H9 (cell line): ENCODE measurements around the gene RB1. TPM values are rescaled to one million over a fixed set of nuclear protein-coding genes. Genes with fewer than 3 reads are reported as not detected.

ENCODE experiments used
- DNase-seq: peaks from one replicate; pipeline ENCODE4 v3.0.0-alpha.2; 2017
- H2AFZ ChIP-seq: one replicate; pipeline ENCODE4 v1.6.1; 2013; ENCODE audit warnings: mild to moderate bottlenecking, low read length, control low read depth, moderate library complexity
- H2AK5ac ChIP-seq: 2 replicates; pipeline ENCODE4 v1.6.1; 2013; ENCODE audit warnings: low read length, control low read depth, mixed read lengths; ENCODE audit not compliant: insufficient read length
- H2BK120ac ChIP-seq: one replicate; pipeline ENCODE4 v1.6.1; 2013; ENCODE audit warnings: low read depth, mild to moderate bottlenecking, low read length, control low read depth, inconsistent platforms; ENCODE audit not compliant: poor library complexity, severe bottlenecking
- H2BK12ac ChIP-seq: 2 replicates; pipeline ENCODE4 v1.6.1; 2013; ENCODE audit warnings: low read length, control low read depth, mixed read lengths, low read depth; ENCODE audit not compliant: insufficient read length
- H2BK15ac ChIP-seq: 2 replicates; pipeline ENCODE4 v1.6.1; 2013; ENCODE audit warnings: low read depth, low read length, control low read depth
- H2BK20ac ChIP-seq: one replicate; pipeline ENCODE4 v1.6.1; 2013; ENCODE audit warnings: low read depth, mild to moderate bottlenecking, low read length, control low read depth, inconsistent platforms; ENCODE audit not compliant: poor library complexity, severe bottlenecking
- H2BK5ac ChIP-seq: 2 replicates; pipeline ENCODE4 v1.6.1; 2013; ENCODE audit warnings: low read length, control low read depth, mixed read lengths; ENCODE audit not compliant: insufficient read length
- H3K14ac ChIP-seq: 2 replicates; pipeline ENCODE4 v1.6.1; 2013; ENCODE audit warnings: low read length, control low read depth; ENCODE audit not compliant: insufficient read depth
- H3K18ac ChIP-seq: 2 replicates; pipeline ENCODE4 v1.6.1; 2013; ENCODE audit warnings: low read depth, mild to moderate bottlenecking, mixed read lengths, low read length, control low read depth; ENCODE audit not compliant: insufficient read length
- H3K23ac ChIP-seq: 2 replicates; pipeline ENCODE4 v1.6.1; 2013; ENCODE audit warnings: low read length, control low read depth, mixed read lengths, low read depth; ENCODE audit not compliant: insufficient read length
- H3K23me2 ChIP-seq: 2 replicates; pipeline ENCODE4 v1.6.1; 2013; ENCODE audit warnings: low read depth, mild to moderate bottlenecking, mixed read lengths, low read length, control low read depth; ENCODE audit not compliant: insufficient read length, poor library complexity, severe bottlenecking
- H3K27ac ChIP-seq: 2 replicates; pipeline ENCODE4 v1.5.1; 2013; ENCODE audit warnings: low read length, control low read depth, mixed read lengths, low read depth; ENCODE audit not compliant: insufficient read length
- H3K27me3 ChIP-seq: 2 replicates; pipeline ENCODE4 v1.6.1; 2013; ENCODE audit warnings: low read length, control low read depth, inconsistent platforms; ENCODE audit not compliant: insufficient read depth
- H3K4ac ChIP-seq: 2 replicates; pipeline ENCODE4 v1.6.1; 2013; ENCODE audit warnings: low read depth, mild to moderate bottlenecking, control low read depth, inconsistent platforms, low read length, moderate library complexity
- H3K4me1 ChIP-seq: 2 replicates; pipeline ENCODE4 v1.6.1; 2013; ENCODE audit warnings: low read length, control low read depth, inconsistent platforms; ENCODE audit not compliant: insufficient read depth
- H3K4me2 ChIP-seq: 2 replicates; pipeline ENCODE4 v1.6.1; 2013; ENCODE audit warnings: low read length, control low read depth, mixed read lengths; ENCODE audit not compliant: insufficient read length, insufficient read depth
- H3K56ac ChIP-seq: 2 replicates; pipeline ENCODE4 v1.6.1; 2013; ENCODE audit warnings: low read depth, mild to moderate bottlenecking, mixed read lengths, low read length, control low read depth; ENCODE audit not compliant: insufficient read length
- H3K79me1 ChIP-seq: 2 replicates; pipeline ENCODE4 v1.6.1; 2013; ENCODE audit warnings: low read depth, mild to moderate bottlenecking, moderate library complexity, low read length, control low read depth, inconsistent platforms; ENCODE audit not compliant: insufficient read depth, poor library complexity, severe bottlenecking
- H3K79me2 ChIP-seq: 2 replicates; pipeline ENCODE4 v1.6.1; 2013; ENCODE audit warnings: low read length, control low read depth, inconsistent platforms; ENCODE audit not compliant: insufficient read depth
- H3K9ac ChIP-seq: 2 replicates; pipeline ENCODE4 v1.6.1; 2013; ENCODE audit warnings: low read length, control low read depth, mixed read lengths; ENCODE audit not compliant: insufficient read length; ENCODE audit errors: extremely low read depth
- H3K9me3 ChIP-seq: one replicate; pipeline ENCODE4 v1.6.1; 2013; ENCODE audit warnings: low read depth, low read length, inconsistent platforms; ENCODE audit not compliant: control insufficient read depth
- H3T11ph ChIP-seq: one replicate; pipeline ENCODE4 v1.6.1; 2013; ENCODE audit warnings: mild to moderate bottlenecking, low read length, control low read depth, inconsistent platforms
- H4K20me1 ChIP-seq: one replicate; pipeline ENCODE4 v1.6.1; 2013; ENCODE audit not compliant: control insufficient read depth, insufficient read length, insufficient read depth
- H4K5ac ChIP-seq: 2 replicates; pipeline ENCODE4 v1.6.1; 2013; ENCODE audit warnings: low read depth, mild to moderate bottlenecking, mixed read lengths, low read length, control low read depth; ENCODE audit not compliant: insufficient read length
- H4K8ac ChIP-seq: replicated peaks from 2 replicates; pipeline ENCODE4 v1.6.1; 2013; ENCODE audit warnings: low read length, control low read depth, mixed read lengths, low read depth; ENCODE audit not compliant: insufficient read length
- H4K91ac ChIP-seq: 2 replicates; pipeline ENCODE4 v1.6.1; 2013; ENCODE audit warnings: low read depth, mild to moderate bottlenecking, moderate library complexity, mixed read lengths, low read length, control low read depth; ENCODE audit not compliant: insufficient read length
- H3K27ac Mint-ChIP-seq, 3 experiments: 2 replicates in 2 of 3; 3 replicates in 1 of 3; pipeline ENCODE4 v1.8.0; 2020 to 2021; ENCODE audit warnings: mixed read lengths in 3 of 3, mild to moderate bottlenecking in 1 of 3, moderate library complexity in 1 of 3
- H3K27me3 Mint-ChIP-seq: 2 replicates; pipeline ENCODE4 v1.8.0; 2021; ENCODE audit warnings: low read depth, mild to moderate bottlenecking, moderate library complexity, mixed read lengths
- H3K36me3 Mint-ChIP-seq, 3 experiments: 2 replicates in 2 of 3; 3 replicates in 1 of 3; pipeline ENCODE4 v1.8.0; 2020 to 2021; ENCODE audit warnings: low read depth in 3 of 3, mixed read lengths in 3 of 3; ENCODE audit not compliant: insufficient read depth in 1 of 3
- H3K4me1 Mint-ChIP-seq, 2 experiments: 2 replicates each; pipeline ENCODE4 v1.8.0; 2020; ENCODE audit warnings: mixed read lengths in 2 of 2
- H3K4me3 Mint-ChIP-seq, 2 experiments: 2 replicates in 1 of 2; 3 replicates in 1 of 2; pipeline ENCODE4 v1.8.0; 2020 to 2021; ENCODE audit warnings: mild to moderate bottlenecking in 2 of 2, mixed read lengths in 2 of 2, moderate library complexity in 1 of 2
- H3K9me3 Mint-ChIP-seq, 2 experiments: 2 replicates in 1 of 2; 3 replicates in 1 of 2; pipeline ENCODE4 v1.8.0; 2020; ENCODE audit warnings: mild to moderate bottlenecking in 2 of 2, mixed read lengths in 2 of 2, moderate library complexity in 1 of 2
- CTCF ChIP-seq: fragments of 200-600 bp; sonication (generic); conservative IDR thresholded peaks from 3 replicates; pipeline ENCODE4 v1.8.0; 2021; ENCODE audit warnings: antibody characterized with exemption, mild to moderate bottlenecking
- WGBS: extraction: QIAGEN DNeasy Blood & Tissue Kit; methylation state at CpG from one replicate; pipeline ENCODE4 v1.1.7; 2013; ENCODE audit warnings: missing lambda C conversion rate, low lambda C conversion rate, mixed read lengths; ENCODE audit not compliant: insufficient read length; ENCODE audit errors: extremely low coverage; 5-methylcytosine and 5-hydroxymethylcytosine counted together
- total RNA-seq: library from RNA; stranded (reverse); gene quantifications from 2 replicates; pipeline ENCODE4 v1.2.1, GENCODE V29; 2021

RB1 gene
- total RNA-seq, 1 experiment from 2014 or later: 20.5 TPM

- DNase-seq: no peak
- Mint-ChIP-seq H3K4me1 (no peaks in the 10 kb centered on the region), H3K9me3 (peaks cover 8 to 17% of the 10 kb centered on the region in 2 experiments), H3K27me3 (no peaks in the 10 kb centered on the region), H3K4me3 (no peak overlapping the region), H3K27ac (no peak overlapping the region; a peak in 1 of 7 replicates), H3K36me3 (peaks cover 17 to 33% (median 27%) of the 10 kb centered on the region in 3 experiments)
- H2BK5ac ChIP-seq: no peak overlapping the region
- no peak for TF ChIP-seq CTCF
- H3K18ac ChIP-seq: no peak overlapping the region
- no peak overlapping the region for H3K56ac ChIP-seq
- H2BK12ac ChIP-seq: no peak overlapping the region
- H4K20me1 ChIP-seq: no peaks in the 10 kb centered on the region
- H4K8ac ChIP-seq: no peak overlapping the region
- no peak overlapping the region for H2AK5ac ChIP-seq
- no peak overlapping the region for H3K4ac ChIP-seq
- no peak overlapping the region for H3K9ac ChIP-seq
- H3K4me2 ChIP-seq: no peak overlapping the region
- no peak overlapping the region for H2AFZ ChIP-seq
- no peak overlapping the region for H4K91ac ChIP-seq
- no peak overlapping the region for H2BK20ac ChIP-seq
- H2BK15ac ChIP-seq: no peak overlapping the region
- WGBS: no CpG with 5 or more reads among the region's 3 CpGs
- no peaks in the 10 kb centered on the region for H3K27me3 ChIP-seq
- no peaks in the 10 kb centered on the region for H3K79me2 ChIP-seq
- no peak overlapping the region for H3T11ph ChIP-seq
- H3K27ac ChIP-seq: no peak overlapping the region
- H3K23ac ChIP-seq: no peak overlapping the region
- H3K23me2 ChIP-seq: no peaks in the 10 kb centered on the region
- no peaks in the 10 kb centered on the region for H3K79me1 ChIP-seq
- H4K5ac ChIP-seq: no peak overlapping the region
- H3K14ac ChIP-seq: no peak overlapping the region
- no peak overlapping the region for H2BK120ac ChIP-seq
- no peaks in the 10 kb centered on the region for H3K4me1 ChIP-seq
- H3K9me3 ChIP-seq: no peaks in the 10 kb centered on the region
These were observed 87.7 kb downstream of the RB1 start for GRCh38 chr13:48391257-48391656.
